Measurements from ENCODE around the gene SMIM9. TPM values are rescaled to one million over a fixed set of nuclear protein-coding genes. Genes with fewer than 3 reads are reported as not detected.
"Not testable (repeated sequence)": the region's sequence is repeated elsewhere in the genome, so short reads cannot be mapped to it uniquely, and the experiment has no call there.

The SMIM9 gene
- polyA plus RNA-seq, 1 of the 3 experiments (the other 2 are of a cell fraction) = not detected

DNA sequence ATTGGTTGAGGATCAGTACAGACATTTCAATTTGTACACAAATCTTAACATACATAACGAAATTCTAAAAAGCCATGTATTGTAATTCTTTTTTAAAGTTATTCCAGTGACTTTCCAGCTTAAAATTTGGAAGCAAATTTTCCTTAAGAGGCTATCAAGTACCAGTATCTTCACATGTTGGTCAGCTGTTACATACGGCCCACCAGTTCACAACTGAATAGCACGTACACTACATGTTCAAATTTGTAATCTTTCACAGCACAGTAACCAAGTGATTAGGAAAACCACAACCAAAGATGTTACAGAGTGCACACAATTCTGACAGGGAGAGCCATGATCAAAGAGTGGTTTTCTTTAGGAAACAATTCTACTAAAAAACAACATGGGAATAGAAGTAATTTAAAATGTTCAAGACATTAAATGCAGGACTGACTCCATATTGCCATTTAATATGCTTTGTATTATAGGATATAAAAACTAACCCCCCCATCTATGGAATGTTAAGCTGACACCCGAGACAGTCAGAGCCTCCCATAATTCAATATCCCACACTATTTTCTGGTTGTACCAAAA is 18.1 kb downstream of the SMIM9 start:
- H3K4me2 ChIP-seq; CTCF ChIA-PET; H3K9me3 ChIP-seq; H3K36me3 ChIP-seq (replicated peaks in 1 of 2; ENCODE audit: control insufficient read depth in 1 of 2, insufficient read depth in 2 of 2, low read length in 1 of 2); H3F3A ChIP-seq (replicated peaks; ENCODE audit: insufficient read depth); H3K4me3 ChIP-seq (ENCODE audit: low read depth in 2 of 2, low read length in 1 of 2); H3K27me3 ChIP-seq (ENCODE audit: insufficient read depth); H3K9ac ChIP-seq; H3K79me2 ChIP-seq (ENCODE audit: insufficient read depth); H3K27ac ChIP-seq (ENCODE audit: low read depth in 2 of 2, low read length in 1 of 2); H4K20me1 ChIP-seq (ENCODE audit: insufficient read depth); H3K4me1 ChIP-seq (ENCODE audit: control insufficient read depth in 1 of 2, insufficient read depth in 2 of 2, low read depth in 1 of 2, low read length in 1 of 2); H2AFZ ChIP-seq (ENCODE audit: low read depth); POLR2A ChIA-PET; DNase-seq; H3K9me2 ChIP-seq: not testable (repeated sequence)
- WGBS (ENCODE audit: low lambda C conversion rate) = 24% methylated on average over 4 of the region's 4 CpGs

DNA sequence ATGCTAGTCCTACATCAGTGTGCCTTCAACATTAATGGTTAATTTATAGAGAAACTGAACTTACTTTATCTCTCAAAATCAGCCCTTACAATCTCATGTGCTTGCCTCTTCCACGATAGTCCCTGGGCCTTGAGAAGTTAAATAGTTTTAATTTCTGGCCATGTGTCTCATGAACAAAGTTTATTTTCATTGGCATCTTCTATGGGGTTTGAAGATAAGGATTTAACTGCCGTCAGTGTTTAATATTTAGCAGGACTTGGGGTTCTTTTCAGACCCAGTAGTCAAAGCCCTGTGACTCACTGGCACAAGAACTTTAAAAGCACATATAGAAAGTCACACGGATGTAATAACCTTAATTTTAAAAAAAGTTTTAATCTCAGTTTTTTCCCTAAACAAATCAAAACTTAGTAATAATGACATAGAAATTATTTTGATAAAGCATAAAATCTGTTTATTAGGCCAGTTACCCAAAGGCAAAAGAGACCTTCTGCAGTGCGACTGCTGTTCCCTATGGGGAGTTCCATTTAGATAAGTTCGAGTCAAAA is 19.1 kb downstream of the SMIM9 start:
- Histone ChIP-seq H3K4me3 (ENCODE audit: low read depth in 2 of 2, low read length in 1 of 2) (no peak overlapping the region), H4K20me1 (ENCODE audit: insufficient read depth) (no peaks in the 10 kb centered on the region), H3K4me1 (ENCODE audit: control insufficient read depth in 1 of 2, insufficient read depth in 2 of 2, low read depth in 1 of 2, low read length in 1 of 2) (no peaks in the 10 kb centered on the region), H3K27ac (ENCODE audit: low read depth in 2 of 2, low read length in 1 of 2) (no peak overlapping the region), H3K36me3 (replicated peaks in 1 of 2; ENCODE audit: control insufficient read depth in 1 of 2, insufficient read depth in 2 of 2, low read length in 1 of 2) (no peaks in the 10 kb centered on the region), H3K4me2 (no peak overlapping the region), H2AFZ (ENCODE audit: low read depth) (no peak overlapping the region), H3K27me3 (ENCODE audit: insufficient read depth) (no peaks in the 10 kb centered on the region; the same call in 1 of the 2 replicates), H3K9ac (no peak overlapping the region), H3K79me2 (ENCODE audit: insufficient read depth) (no peaks in the 10 kb centered on the region), H3K9me2 (no peaks in the 10 kb centered on the region), H3K9me3 (no peaks in the 10 kb centered on the region; the same call in 1 of the 2 replicates), H3F3A (replicated peaks; ENCODE audit: insufficient read depth) (no peaks in the 10 kb centered on the region)
- CTCF ChIA-PET = no interaction called here
- POLR2A ChIA-PET = no interaction called here
- TF ChIP-seq FOXJ3 (CRISPR knock-in tag; IDR thresholded peaks at IDR 0.05) (no peak), SMC3 (IDR thresholded peaks at IDR 0.05; ENCODE audit: low read depth, low read length) (no peak), MEF2A (IDR thresholded peaks at IDR 0.05; ENCODE audit: borderline replicate concordance, low read depth) (no peak), NRF1 (IDR thresholded peaks at IDR 0.05; ENCODE audit: low read depth, low read length) (no peak), GABPA (IDR thresholded peaks at IDR 0.05; ENCODE audit: low read depth) (no peak), RCOR1 (IDR thresholded peaks at IDR 0.05; ENCODE audit: low read length) (no peak), FOSL2 (IDR thresholded peaks at IDR 0.05; ENCODE audit: borderline replicate concordance, low read depth) (no peak), TCF12 (IDR thresholded peaks at IDR 0.05) (no peak), SIN3A (IDR thresholded peaks at IDR 0.05; ENCODE audit: borderline replicate concordance, low read depth, low read length) (no peak), CHD2 (IDR thresholded peaks at IDR 0.05; ENCODE audit: low read length, partially characterized antibody) (no peak)
- TF ChIP-seq, protein P1, sequence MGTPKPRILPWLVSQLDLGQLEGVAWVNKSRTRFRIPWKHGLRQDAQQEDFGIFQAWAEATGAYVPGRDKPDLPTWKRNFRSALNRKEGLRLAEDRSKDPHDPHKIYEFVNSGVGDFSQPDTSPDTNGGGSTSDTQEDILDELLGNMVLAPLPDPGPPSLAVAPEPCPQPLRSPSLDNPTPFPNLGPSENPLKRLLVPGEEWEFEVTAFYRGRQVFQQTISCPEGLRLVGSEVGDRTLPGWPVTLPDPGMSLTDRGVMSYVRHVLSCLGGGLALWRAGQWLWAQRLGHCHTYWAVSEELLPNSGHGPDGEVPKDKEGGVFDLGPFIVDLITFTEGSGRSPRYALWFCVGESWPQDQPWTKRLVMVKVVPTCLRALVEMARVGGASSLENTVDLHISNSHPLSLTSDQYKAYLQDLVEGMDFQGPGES (IDR thresholded peaks at IDR 0.05; ENCODE audit: low read depth, low read length) = no peak
- TF ChIP-seq, protein P2, sequence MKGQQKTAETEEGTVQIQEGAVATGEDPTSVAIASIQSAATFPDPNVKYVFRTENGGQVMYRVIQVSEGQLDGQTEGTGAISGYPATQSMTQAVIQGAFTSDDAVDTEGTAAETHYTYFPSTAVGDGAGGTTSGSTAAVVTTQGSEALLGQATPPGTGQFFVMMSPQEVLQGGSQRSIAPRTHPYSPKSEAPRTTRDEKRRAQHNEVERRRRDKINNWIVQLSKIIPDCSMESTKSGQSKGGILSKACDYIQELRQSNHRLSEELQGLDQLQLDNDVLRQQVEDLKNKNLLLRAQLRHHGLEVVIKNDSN (IDR thresholded peaks at IDR 0.05; ENCODE audit: borderline replicate concordance, low read depth) = no peak
- 19% methylated on average over 5 of the region's 5 CpGs for WGBS (ENCODE audit: low lambda C conversion rate)
- DNase-seq = no peak

Measured in SK-N-SH (cell line).